Calu3 (cell line): ENCODE measurements around the gene CEP97. TPM values are rescaled to one million over a fixed set of nuclear protein-coding genes. Genes with fewer than 3 reads are reported as not detected.

Experiments
- BruUV-seq: library from RNA; stranded (reverse); fragments of 400-500 nt; replicated peaks from 2 replicates; lab custom pipeline; 2021; lab: Mats Ljungman, UMichigan
- CTCF ChIA-PET: fragments of 300-600 bp; sonication (Branson Sonifier 250); formaldehyde crosslinking; loops from one replicate; lab custom pipeline; 2022; ENCODE audit warnings: antibody characterized with exemption; lab: Charles Lee
- DNase-seq: peaks from one replicate; pipeline ENCODE4 v3.0.0; 2022
- H3K27ac Mint-ChIP-seq: one replicate; pipeline ENCODE4 v1.8.0; 2022; ENCODE audit warnings: mixed read lengths; ENCODE audit not compliant: unreplicated experiment
- H3K27me3 Mint-ChIP-seq: one replicate; pipeline ENCODE4 v1.8.0; 2022; ENCODE audit warnings: mixed read lengths; ENCODE audit not compliant: unreplicated experiment
- H3K36me3 Mint-ChIP-seq: one replicate; pipeline ENCODE4 v1.8.0; 2022; ENCODE audit warnings: mild to moderate bottlenecking, moderate library complexity, mixed read lengths; ENCODE audit not compliant: insufficient read depth, unreplicated experiment
- H3K4me1 Mint-ChIP-seq: one replicate; pipeline ENCODE4 v1.8.0; 2022; ENCODE audit warnings: mild to moderate bottlenecking, low read depth, mixed read lengths; ENCODE audit not compliant: unreplicated experiment
- H3K4me3 Mint-ChIP-seq: one replicate; pipeline ENCODE4 v1.8.0; 2022; ENCODE audit warnings: mild to moderate bottlenecking, low read depth, moderate library complexity, mixed read lengths; ENCODE audit not compliant: unreplicated experiment
- H3K9me3 Mint-ChIP-seq: one replicate; pipeline ENCODE4 v1.8.0; 2022; ENCODE audit warnings: low read depth, mixed read lengths; ENCODE audit not compliant: unreplicated experiment
- CTCF ChIP-seq: fragments of 200-600 bp; IDR thresholded peaks from one replicate; pipeline ENCODE4 v1.8.0; 2022; ENCODE audit warnings: antibody characterized with exemption; ENCODE audit not compliant: unreplicated experiment
- intact Hi-C: fragments of 100-400 bp; cut with micrococcal nuclease; formaldehyde crosslinking; loops from one replicate; pipeline ENCODE4 v1.10.0; 2022; ENCODE audit not compliant: unreplicated experiment
- total RNA-seq: library from RNA; stranded (reverse); gene quantifications from 2 replicates; pipeline ENCODE4 v1.2.3, GENCODE V29; 2022

The CEP97 gene
- total RNA-seq, 1 experiment from 2014 or later = 5.4 TPM

- Mint-ChIP-seq H3K9me3 (no peaks in the 10 kb centered on the region), H3K4me3 (peak overlapping the region; percentile 90), H3K27ac (peak overlapping the region; percentile 47), H3K4me1 (no peaks in the 10 kb centered on the region), H3K27me3 (no peaks in the 10 kb centered on the region), H3K36me3 (peaks cover 20% of the 10 kb centered on the region)
- no peak for TF ChIP-seq CTCF
- intact Hi-C loops = no loop called here
- BruUV-seq = no TSS peak
- CTCF ChIA-PET = interaction anchor here (1.2 kb wide), 1 partner anchor 18 kb away, joined by 5 read pairs; no protein-coding TSS in a partner anchor
- DNase-seq = no peak
These were observed 928 bp downstream of the CEP97 start for GRCh38 chr3:101725194-101725889.

GRCh38 chr3:101725890-101726275, 1.5 kb downstream of the CEP97 start:
- BruUV-seq = TSS peak; percentile 40

GRCh38 chr3:101729586-101729985, 5.2 kb downstream of the CEP97 start:
- BruUV-seq = no TSS peak
- intact Hi-C loops = no loop called here
- CTCF ChIA-PET = no interaction called here
- no peak for TF ChIP-seq CTCF
- no peaks in the 10 kb centered on the region for H3K9me3 Mint-ChIP-seq
- no peak for DNase-seq
- H3K27ac Mint-ChIP-seq = no peak overlapping the region
- H3K36me3 Mint-ChIP-seq = peaks cover 13% of the 10 kb centered on the region
- no peaks in the 10 kb centered on the region for H3K4me1 Mint-ChIP-seq
- H3K4me3 Mint-ChIP-seq = no peak overlapping the region
- no peaks in the 10 kb centered on the region for H3K27me3 Mint-ChIP-seq

More at GRCh38 chr3:101725890-101726275, 1.5 kb downstream of the CEP97 start:
- Mint-ChIP-seq H3K9me3 (no peaks in the 10 kb centered on the region), H3K27ac (peak overlapping the region; percentile 47), H3K4me1 (no peaks in the 10 kb centered on the region), H3K36me3 (peaks cover 20% of the 10 kb centered on the region), H3K27me3 (no peaks in the 10 kb centered on the region), H3K4me3 (peak overlapping the region; percentile 90)
- CTCF ChIA-PET = no interaction called here
- no peak for DNase-seq
- no peak for TF ChIP-seq CTCF
- intact Hi-C loops = no loop called here

- intact Hi-C loops = no loop called here
- no TSS peak for BruUV-seq
- TF ChIP-seq CTCF = no peak
- H3K27me3 Mint-ChIP-seq = no peaks in the 10 kb centered on the region
- no peak overlapping the region for H3K4me3 Mint-ChIP-seq
- CTCF ChIA-PET = no interaction called here
- no peak overlapping the region for H3K27ac Mint-ChIP-seq
- no peak for DNase-seq
- peaks cover under 1% of the 10 kb centered on the region for H3K36me3 Mint-ChIP-seq
- no peaks in the 10 kb centered on the region for H3K4me1 Mint-ChIP-seq
- H3K9me3 Mint-ChIP-seq = no peaks in the 10 kb centered on the region
These were observed 6.4 kb downstream of the CEP97 start for GRCh38 chr3:101730839-101731238.
